ENCODE results near the gene GPRIN3.
A peak's percentile ranks its signal among the peaks of the same experiment; 100 is the strongest.
"Not testable (repeated sequence)": the region's sequence is repeated elsewhere in the genome, so short reads cannot be mapped to it uniquely, and the experiment has no call there.

The GPRIN3 gene

GRCh38 chr4:89216422-89216821 is 91.2 kb downstream of the GPRIN3 start:
- no peak for DNase-seq (ENCODE audit: low read depth)

GRCh38 chr4:89215736-89216135 is 91.9 kb downstream of the GPRIN3 start:
- no peak for DNase-seq (ENCODE audit: low read depth)

GRCh38 chr4:89214308-89214707 is 93.3 kb downstream of the GPRIN3 start:
- DNase-seq (ENCODE audit: low read depth), result no peak

GRCh38 chr4:89213382-89213701 is 94.3 kb downstream of the GPRIN3 start:
- DNase-seq (ENCODE audit: low read depth), result no peak

- DNase-seq (ENCODE audit: low read depth), result peak; percentile 10
Observed at GRCh38 chr4:89212666-89213381, 94.8 kb downstream of the GPRIN3 start.

GRCh38 chr4:89204624-89205023 is 103.0 kb downstream of the GPRIN3 start:
- DNase-seq (ENCODE audit: low read depth), result peak; percentile 44

- DNase-seq (ENCODE audit: low read depth), result no peak
Observed at GRCh38 chr4:89203902-89204301, 103.7 kb downstream of the GPRIN3 start.

- DNase-seq (ENCODE audit: low read depth), result not testable (repeated sequence)
Observed at GRCh38 chr4:89199394-89199793, 108.2 kb downstream of the GPRIN3 start.

- no peak for DNase-seq (ENCODE audit: low read depth)
Observed at GRCh38 chr4:89197920-89198319, 109.7 kb downstream of the GPRIN3 start.

- DNase-seq (ENCODE audit: low read depth), result no peak
Observed at GRCh38 chr4:89196745-89197144, 110.9 kb downstream of the GPRIN3 start.

GRCh38 chr4:89196056-89196674 is 111.4 kb downstream of the GPRIN3 start:
- no peak for DNase-seq (ENCODE audit: low read depth)

GRCh38 chr4:89193843-89194242 is 113.8 kb downstream of the GPRIN3 start:
- no peak for DNase-seq (ENCODE audit: low read depth)
